Adrenal gland (tissue), 12 donors: ENCODE results near the gene EPB41L2. TPM values are rescaled to one million over a fixed set of nuclear protein-coding genes. Genes with fewer than 3 reads are reported as not detected.

ENCODE experiments used
- DNase-seq, 7 donors: peaks; one replicate each; pipeline ENCODE4 v3.0.0-alpha.2; 2019 to 2020
- H3K27ac ChIP-seq, 5 donors: fragments of 200-600 bp; sonication (generic) in 4 of 5; 1 replicate in 3 of 5; 2 replicates in 2 of 5; pipeline versions ENCODE4 v1.5.1 to v1.8.0; 2016 to 2020; ENCODE audit warnings: mild to moderate bottlenecking in 1 of 5
- H3K27me3 ChIP-seq: fragments of 200-600 bp; 2 replicates; pipeline ENCODE4 v1.8.0; 2021
- H3K36me3 ChIP-seq, 2 donors: fragments of 200-600 bp; replicated peaks in 1 of 2; 1 replicate in 1 of 2; 2 replicates in 1 of 2; pipeline versions ENCODE4 v1.5.1 to v1.8.0; 2018 to 2022
- H3K4me1 ChIP-seq, 2 donors: fragments of 200-600 bp; replicated peaks in 1 of 2; 1 replicate in 1 of 2; 2 replicates in 1 of 2; pipeline versions ENCODE4 v1.5.1 to v1.8.0; 2018 to 2021
- H3K4me3 ChIP-seq, 4 donors: fragments of 200-600 bp; sonication (generic) in 3 of 4; one replicate each; pipeline ENCODE4 v1.5.1; 2016 to 2018
- H3K9me3 ChIP-seq, 3 donors: fragments of 200-600 bp; sonication (generic) in 1 of 3; replicated peaks in 1 of 3; 1 replicate in 2 of 3; 2 replicates in 1 of 3; pipeline versions ENCODE4 v1.5.1 to v1.8.0; 2016 to 2021
- CTCF ChIP-seq, 6 experiments: fragments of 450-650 bp in 4 of 6; fragments of 200-600 bp in 2 of 6; sonication (generic) in 1 of 6; IDR thresholded peaks; 1 replicate in 5 of 6; 2 replicates in 1 of 6; pipeline versions ENCODE4 v1.5.1 to v1.8.0; 2016 to 2021; ENCODE audit warnings: antibody characterized with exemption in 6 of 6, mild to moderate bottlenecking in 2 of 6, moderate library complexity in 1 of 6
- POLR2A ChIP-seq, 2 donors: fragments of 450-650 bp; IDR thresholded peaks; one replicate each; pipeline ENCODE4 v1.6.1; 2017; ENCODE audit warnings: antibody characterized with exemption in 2 of 2, mild to moderate bottlenecking in 2 of 2, moderate library complexity in 1 of 2
- WGBS, 4 donors: extraction: QIAGEN DNeasy Blood & Tissue Kit in 2 of 4; methylation state at CpG; one replicate each; pipeline versions ENCODE4 v1.1.5 to v1.1.7; 2013 to 2017; 5-methylcytosine and 5-hydroxymethylcytosine counted together
- intact Hi-C, 2 donors: fragments of 100-400 bp; cut with DNase I; formaldehyde crosslinking; loops; one replicate each; pipeline versions ENCODE4 v1.14.1 to v1.15.0; 2022 to 2023
- polyA plus RNA-seq, 3 donors: library from polyadenylated mRNA; stranded (reverse); fragments of 200-250 nt in 2 of 3; fragments of 350-450 nt in 1 of 3; fragmentation: Illumina TruSeq in 1 of 3; extraction: RNeasy Lipid Tissue Mini Kit (QIAGEN cat#74804) in 1 of 3; gene quantifications; one replicate each; pipeline ENCODE4 v1.2.3, GENCODE V29; 2013 to 2014
- total RNA-seq, 9 donors: library from RNA; depleted of rRNA in 4 of 9; stranded (reverse); fragments of >200 nt in 4 of 9; fragments of 120-200 nt in 1 of 9; fragmentation: NEBNext Ultra II Directional in 1 of 9; extraction: Animal tissue kit (Norgen Biotek cat#: 25700) in 1 of 9; gene quantifications; one replicate each; pipeline versions ENCODE4 v1.1.0 to v1.2.4, GENCODE V29; 2013 to 2023
- donor health status: healthy with polysubstance abuse.
- donor health status: Bipolar disorder and iron deficiency.
- donor health status: DM: yes; HTN: yes; CAD: no.
- donor health status: DM: no; HTN: no; CAD: no.
- donor health status: DM: no; HTN: no; CAD: no.
- donor health status: DM: yes; HTN: yes; CAD: no.

Gene EPB41L2
- total and polyA plus RNA-seq, 12 donors, result 30.6 to 101 (median 82.4) TPM

GRCh38 chr6:130932438-130932837 lies 130.6 kb downstream of the EPB41L2 start:
- Histone ChIP-seq H3K27ac (no peak overlapping the region), H3K27me3 (no peaks in the 10 kb centered on the region), H3K4me3 (no peak overlapping the region), H3K4me1 (peaks cover 0 to 21% of the 10 kb centered on the region in 2 donors), H3K36me3 (no peaks in the 10 kb centered on the region), H3K9me3 (no peaks in the 10 kb centered on the region)
- intact Hi-C loops, result no loop called here
- TF ChIP-seq POLR2A (IDR thresholded peaks at IDR 0.05), result no peak
- TF ChIP-seq CTCF (IDR thresholded peaks at IDR 0.05), result no peak
- DNase-seq, result no peak
- WGBS, 4 donors, result 67 to 79% (median 72%) methylated on average over 2 of the region's 2 CpGs

- no peaks in the 10 kb centered on the region for H3K36me3 ChIP-seq
- no peak overlapping the region for H3K27ac ChIP-seq
- no peaks in the 10 kb centered on the region for H3K27me3 ChIP-seq
- peak in 1 of 7 donors; percentile 14 for DNase-seq
- H3K4me1 ChIP-seq, result peaks cover 0 to 21% of the 10 kb centered on the region in 2 donors
- intact Hi-C loops, result no loop called here
- WGBS, 4 donors, result 81 to 91% (median 86%) methylated on average over 4 of the region's 4 CpGs
- H3K4me3 ChIP-seq, result no peak overlapping the region
- TF ChIP-seq CTCF (IDR thresholded peaks at IDR 0.05) (no peak), POLR2A (IDR thresholded peaks at IDR 0.05) (no peak)
- no peaks in the 10 kb centered on the region for H3K9me3 ChIP-seq
These were observed 131.4 kb downstream of the EPB41L2 start for GRCh38 chr6:130931683-130932082.

GRCh38 chr6:130929036-130929678 lies 133.9 kb downstream of the EPB41L2 start:
- Histone ChIP-seq H3K27me3 (no peaks in the 10 kb centered on the region), H3K4me1 (peaks cover 0 to 14% of the 10 kb centered on the region in 2 donors), H3K9me3 (no peaks in the 10 kb centered on the region), H3K4me3 (no peak overlapping the region), H3K27ac (peak overlapping the region in 4 of 5 donors; percentile 7 to 68 (median 23)), H3K36me3 (no peaks in the 10 kb centered on the region)
- intact Hi-C loops, result no loop called here
- 21 to 37% (median 27%) methylated on average over 7 of the region's 7 CpGs for WGBS, 4 donors
- DNase-seq, result peak in 1 of 7 donors; percentile 18
- TF ChIP-seq CTCF (IDR thresholded peaks at IDR 0.05) (no peak), POLR2A (IDR thresholded peaks at IDR 0.05) (no peak)

GRCh38 chr6:130928158-130928912 lies 134.7 kb downstream of the EPB41L2 start:
- DNase-seq, result peak in 2 of 7 donors; percentile 23 to 27
- Histone ChIP-seq H3K36me3 (no peaks in the 10 kb centered on the region), H3K4me3 (no peak overlapping the region), H3K27me3 (no peaks in the 10 kb centered on the region), H3K9me3 (no peaks in the 10 kb centered on the region), H3K27ac (peak overlapping the region in 4 of 5 donors; percentile 14 to 68 (median 40)), H3K4me1 (peaks cover 0 to 6% of the 10 kb centered on the region in 2 donors)
- no peak for TF ChIP-seq CTCF (IDR thresholded peaks at IDR 0.05)
- TF ChIP-seq POLR2A (IDR thresholded peaks at IDR 0.05), result no peak
- intact Hi-C loops, result no loop called here
- 78 to 80% (median 79%) methylated on average over 6 of the region's 6 CpGs for WGBS, 4 donors
